Transverse colon (tissue), 3 donors: ENCODE measurements around the gene CERS1.

ENCODE experiments used
- EP300 ChIP-seq: sonication (generic); formaldehyde crosslinking; IDR thresholded peaks from one replicate; pipeline ENCODE4 v1.6.1; 2017; ENCODE audit warnings: antibody characterized with exemption, low read depth
- TF ChIP-seq, protein P1 (sequence below), 5 experiments: fragments of 200-600 bp in 3 of 5; fragments of 450-650 bp in 2 of 5; sonication (generic) in 3 of 5; IDR thresholded peaks; 1 replicate in 2 of 5; 2 replicates in 3 of 5; pipeline ENCODE4 v1.5.1; 2016 to 2017; ENCODE audit warnings: antibody characterized with exemption in 5 of 5, inconsistent platforms in 3 of 5, mild to moderate bottlenecking in 2 of 5, moderate library complexity in 1 of 5

- TF ChIP-seq, protein P1, sequence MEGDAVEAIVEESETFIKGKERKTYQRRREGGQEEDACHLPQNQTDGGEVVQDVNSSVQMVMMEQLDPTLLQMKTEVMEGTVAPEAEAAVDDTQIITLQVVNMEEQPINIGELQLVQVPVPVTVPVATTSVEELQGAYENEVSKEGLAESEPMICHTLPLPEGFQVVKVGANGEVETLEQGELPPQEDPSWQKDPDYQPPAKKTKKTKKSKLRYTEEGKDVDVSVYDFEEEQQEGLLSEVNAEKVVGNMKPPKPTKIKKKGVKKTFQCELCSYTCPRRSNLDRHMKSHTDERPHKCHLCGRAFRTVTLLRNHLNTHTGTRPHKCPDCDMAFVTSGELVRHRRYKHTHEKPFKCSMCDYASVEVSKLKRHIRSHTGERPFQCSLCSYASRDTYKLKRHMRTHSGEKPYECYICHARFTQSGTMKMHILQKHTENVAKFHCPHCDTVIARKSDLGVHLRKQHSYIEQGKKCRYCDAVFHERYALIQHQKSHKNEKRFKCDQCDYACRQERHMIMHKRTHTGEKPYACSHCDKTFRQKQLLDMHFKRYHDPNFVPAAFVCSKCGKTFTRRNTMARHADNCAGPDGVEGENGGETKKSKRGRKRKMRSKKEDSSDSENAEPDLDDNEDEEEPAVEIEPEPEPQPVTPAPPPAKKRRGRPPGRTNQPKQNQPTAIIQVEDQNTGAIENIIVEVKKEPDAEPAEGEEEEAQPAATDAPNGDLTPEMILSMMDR (IDR thresholded peaks at IDR 0.05): no peak
- no peak for TF ChIP-seq EP300
Observed at GRCh38 chr19:18883526-18884304, 12.2 kb downstream of the CERS1 start.
